Neural cell (in vitro differentiated cells): ENCODE measurements around the gene FUT8. TPM values are rescaled to one million over a fixed set of nuclear protein-coding genes. Genes with fewer than 3 reads are reported as not detected.

Experiments
- H2AFZ ChIP-seq: fragments of 200-600, 300-800 bp; sonication (generic), shearing (Covaris generic); 2 replicates; pipeline ENCODE4 v1.6.0; 2014; ENCODE audit warnings: low read depth, mild to moderate bottlenecking, antibody characterized with exemption, low read length, moderate library complexity
- H3F3A ChIP-seq: fragments of 200-600 bp; shearing (Covaris generic); 2 replicates; pipeline ENCODE4 v1.6.1; 2016; ENCODE audit warnings: mild to moderate bottlenecking, moderate library complexity, mixed read lengths, antibody characterized with exemption, low read length; ENCODE audit not compliant: insufficient read depth, poor library complexity, severe bottlenecking
- H3K27ac ChIP-seq: fragments of 200-600, 300-800 bp; sonication (generic), shearing (Covaris generic); 2 replicates; pipeline ENCODE4 v1.5.1; 2014; ENCODE audit warnings: mild to moderate bottlenecking, low read length, moderate library complexity
- H3K27me3 ChIP-seq: fragments of 300-800, 200-600 bp; sonication (generic), shearing (Covaris generic); 2 replicates; pipeline ENCODE4 v1.6.0; 2014; ENCODE audit warnings: mild to moderate bottlenecking, low read depth, low read length, moderate library complexity; ENCODE audit not compliant: insufficient read depth
- H3K36me3 ChIP-seq: fragments of 300-800, 200-600 bp; sonication (generic), shearing (Covaris generic); 2 replicates; pipeline ENCODE4 v1.5.1; 2014; ENCODE audit warnings: mild to moderate bottlenecking, antibody characterized with exemption, low read length, moderate library complexity; ENCODE audit not compliant: insufficient read depth
- H3K4me2 ChIP-seq: fragments of 300-800, 200-600 bp; sonication (generic), shearing (Covaris generic); 2 replicates; pipeline ENCODE4 v1.6.0; 2014; ENCODE audit warnings: mild to moderate bottlenecking, low read length
- H3K4me3 ChIP-seq: fragments of 300-800, 200-600 bp; sonication (generic), shearing (Covaris generic); 2 replicates; pipeline ENCODE4 v1.5.1; 2014; ENCODE audit warnings: mild to moderate bottlenecking, low read length, moderate library complexity
- H3K79me2 ChIP-seq: fragments of 200-600 bp; shearing (Covaris generic); replicated peaks from 2 replicates; pipeline ENCODE4 v1.6.0; 2014; ENCODE audit warnings: mild to moderate bottlenecking, low read length, moderate library complexity; ENCODE audit not compliant: insufficient read depth
- H3K9ac ChIP-seq: fragments of 300-800, 200-600 bp; sonication (generic), shearing (Covaris generic); 2 replicates; pipeline ENCODE4 v1.6.1; 2016; ENCODE audit warnings: mild to moderate bottlenecking, low read length, mixed read lengths
- H3K9me2 ChIP-seq: fragments of 200-600 bp; shearing (Covaris generic); 2 replicates; pipeline ENCODE4 v1.6.1; 2016; ENCODE audit warnings: mild to moderate bottlenecking, low read length, mixed read lengths; ENCODE audit not compliant: insufficient read depth
- H3K9me3 ChIP-seq: fragments of 200-600, 300-800 bp; sonication (generic), shearing (Covaris generic); 2 replicates; pipeline ENCODE4 v1.6.1; 2016; ENCODE audit warnings: mild to moderate bottlenecking, mixed run types, low read length, moderate library complexity, mixed read lengths
- H4K20me1 ChIP-seq: fragments of 200-600 bp; shearing (Covaris generic); 2 replicates; pipeline ENCODE4 v1.6.1; 2016; ENCODE audit warnings: mild to moderate bottlenecking, mixed run types; ENCODE audit not compliant: insufficient read depth
- CTCF ChIP-seq: fragments of 450-650 bp; IDR thresholded peaks from 2 replicates; pipeline ENCODE4 v1.5.1; 2014; ENCODE audit warnings: antibody characterized with exemption, mild to moderate bottlenecking, moderate library complexity; ENCODE audit not compliant: poor library complexity, severe bottlenecking
- EP300 ChIP-seq: fragments of 450-650 bp; conservative IDR thresholded peaks from 2 replicates; pipeline ENCODE4 v1.6.1; 2014; ENCODE audit warnings: antibody characterized with exemption, mild to moderate bottlenecking, moderate library complexity; ENCODE audit not compliant: poor library complexity, severe bottlenecking
- EZH2 ChIP-seq: fragments of 200-600, 300-800 bp; shearing (Covaris generic), sonication (generic); IDR thresholded peaks from 2 replicates; pipeline ENCODE4 v1.6.1; 2014; ENCODE audit warnings: antibody characterized with exemption, low read length, borderline replicate concordance, mild to moderate bottlenecking; ENCODE audit not compliant: insufficient read depth, poor library complexity, severe bottlenecking
- MXI1 ChIP-seq: fragments of 450-650 bp; conservative IDR thresholded peaks from 2 replicates; pipeline ENCODE4 v1.6.1; 2014; ENCODE audit warnings: antibody characterized with exemption, mild to moderate bottlenecking; ENCODE audit not compliant: poor library complexity, severe bottlenecking
- POLR2AphosphoS5 ChIP-seq: IDR thresholded peaks from 2 replicates; pipeline ENCODE4 v1.6.1; 2012
- RAD21 ChIP-seq: fragments of 450-650 bp; conservative IDR thresholded peaks from 2 replicates; pipeline ENCODE4 v1.6.1; 2014; ENCODE audit warnings: antibody characterized with exemption, mild to moderate bottlenecking, moderate library complexity
- REST ChIP-seq: IDR thresholded peaks from 2 replicates; pipeline ENCODE4 v1.6.1; 2012; ENCODE audit warnings: borderline replicate concordance
- SMC3 ChIP-seq: fragments of 450-650 bp; conservative IDR thresholded peaks from 2 replicates; pipeline ENCODE4 v1.6.1; 2014; ENCODE audit warnings: antibody characterized with exemption, mild to moderate bottlenecking, moderate library complexity; ENCODE audit not compliant: poor library complexity
- TAF1 ChIP-seq: IDR thresholded peaks from 2 replicates; pipeline ENCODE4 v1.6.1; 2012; ENCODE audit warnings: low read depth
- polyA plus RNA-seq: library from polyadenylated mRNA; depleted of rRNA; stranded (reverse); fragments of >200 nt; gene quantifications from 2 replicates; pipeline ENCODE4 v1.2.3, GENCODE V29; 2014

FUT8 gene
- polyA plus RNA-seq, 1 donor from 2014 or later, result 72.8 TPM

- H3K9ac ChIP-seq, result no peak overlapping the region
- H3K27ac ChIP-seq, result no peak overlapping the region
- TF ChIP-seq EZH2, result no peak
- no peak for TF ChIP-seq SMC3
- TF ChIP-seq REST, result no peak
- no peak for TF ChIP-seq TAF1
- no peaks in the 10 kb centered on the region for H3K27me3 ChIP-seq
- no peak overlapping the region for H2AFZ ChIP-seq
- no peaks in the 10 kb centered on the region for H3K36me3 ChIP-seq
- H3K79me2 ChIP-seq, result peaks cover 67% of the 10 kb centered on the region
- H3K4me2 ChIP-seq, result peak overlapping the region; percentile 74
- no peaks in the 10 kb centered on the region for H4K20me1 ChIP-seq
- H3K9me3 ChIP-seq, result no peaks in the 10 kb centered on the region
- H3K4me3 ChIP-seq, result peak overlapping the region; percentile 77
- no peaks in the 10 kb centered on the region for H3K9me2 ChIP-seq
- H3F3A ChIP-seq, result peaks cover 6% of the 10 kb centered on the region
These were observed 3.1 kb downstream of the FUT8 start for GRCh38 chr14:65415613-65416012.

- Histone ChIP-seq H3K79me2 (peaks cover 75% of the 10 kb centered on the region), H3K4me3 (no peak overlapping the region), H3K9ac (no peak overlapping the region), H3K4me2 (no peak overlapping the region), H3K9me2 (no peaks in the 10 kb centered on the region), H3K27ac (no peak overlapping the region), H2AFZ (no peak overlapping the region), H3K27me3 (no peaks in the 10 kb centered on the region), H4K20me1 (no peaks in the 10 kb centered on the region), H3K9me3 (no peaks in the 10 kb centered on the region), H3F3A (no peaks in the 10 kb centered on the region), H3K36me3 (no peaks in the 10 kb centered on the region)
- TF ChIP-seq MXI1 (no peak), TAF1 (no peak), POLR2AphosphoS5 (no peak), REST (no peak), EZH2 (no peak), EP300 (no peak), CTCF (no peak), RAD21 (no peak), SMC3 (no peak)
These were observed 7.2 kb downstream of the FUT8 start for GRCh38 chr14:65419593-65420252.
